Esophagus muscularis mucosa (tissue), 3 donors: ENCODE measurements around the gene GBA3.

Experiments
- CTCF ChIP-seq, 3 experiments: fragments of 200-600 bp in 2 of 3; fragments of 450-650 bp in 1 of 3; sonication (generic) in 2 of 3; IDR thresholded peaks; one replicate each; pipeline ENCODE4 v1.5.1; 2017 to 2019; ENCODE audit warnings: antibody characterized with exemption in 3 of 3, mild to moderate bottlenecking in 2 of 3, moderate library complexity in 1 of 3
- POLR2A ChIP-seq: fragments of 450-650 bp; IDR thresholded peaks from one replicate; pipeline ENCODE4 v1.6.1; 2017; ENCODE audit warnings: antibody characterized with exemption, moderate library complexity, mild to moderate bottlenecking, low read depth

GRCh38 chr4:22848332-22848731, 155.6 kb downstream of the GBA3 start:
- TF ChIP-seq CTCF (IDR thresholded peaks at IDR 0.05), result no peak
- TF ChIP-seq POLR2A, result no peak
